Body of pancreas (tissue), 4 donors: ENCODE results near the gene KATNAL2. TPM values are rescaled to one million over a fixed set of nuclear protein-coding genes. Genes with fewer than 3 reads are reported as not detected.

Experiments used
- ATAC-seq: fragments of 150-250 bp; one replicate; pipeline ENCODE4 v1.9.1; 2016
- DNase-seq, 4 donors: peaks; one replicate each; pipeline ENCODE4 v3.0.0-alpha.2; 2019
- H3K27ac ChIP-seq, 4 donors: fragments of 200-600 bp; sonication (generic); 1 replicate in 3 of 4; 2 replicates in 1 of 4; pipeline versions ENCODE4 v1.5.1 to v1.6.1; 2016 to 2019; ENCODE audit warnings: mild to moderate bottlenecking in 1 of 4, mixed read lengths in 1 of 4, moderate library complexity in 1 of 4
- H3K27me3 ChIP-seq, 2 donors: fragments of 200-600 bp; sonication (generic); one replicate each; pipeline ENCODE4 v1.6.0; 2016; ENCODE audit warnings: mild to moderate bottlenecking in 1 of 2
- H3K36me3 ChIP-seq, 2 donors: fragments of 200-600 bp; sonication (generic); replicated peaks in 1 of 2; 2 replicates each; pipeline ENCODE4 v1.5.1; 2016; ENCODE audit warnings: low read depth in 2 of 2; ENCODE audit not compliant: insufficient read depth in 1 of 2
- H3K4me1 ChIP-seq: fragments of 200-600 bp; sonication (generic); one replicate; pipeline ENCODE4 v1.6.0; 2016
- H3K4me3 ChIP-seq, 2 donors: fragments of 200-600 bp; sonication (generic); 1 replicate in 1 of 2; 2 replicates in 1 of 2; pipeline ENCODE4 v1.5.1; 2016 to 2019
- H3K9me3 ChIP-seq, 3 donors: fragments of 200-600 bp; sonication (generic); 1 replicate in 2 of 3; 2 replicates in 1 of 3; pipeline ENCODE4 v1.5.1; 2016
- POLR2A ChIP-seq, 3 donors: fragments of 450-650 bp; IDR thresholded peaks; one replicate each; pipeline ENCODE4 v1.6.1; 2016; ENCODE audit warnings: antibody characterized with exemption in 3 of 3, mild to moderate bottlenecking in 2 of 3
- WGBS, 2 donors: methylation state at CpG; one replicate each; pipeline ENCODE4 v1.1.5; 2017; 5-methylcytosine and 5-hydroxymethylcytosine counted together
- intact Hi-C: fragments of 100-400 bp; cut with DNase I; formaldehyde crosslinking; loops from one replicate; pipeline ENCODE4 v1.15.1; 2023
- total RNA-seq, 2 donors: library from RNA; depleted of rRNA; stranded (reverse); fragments of >200 nt; gene quantifications; one replicate each; pipeline ENCODE4 v1.1.0, GENCODE V29; 2016
- TF ChIP-seq, protein P1 (sequence below), 7 experiments: fragments of 450-650 bp in 4 of 7; fragments of 200-600 bp in 3 of 7; sonication (generic) in 3 of 7; IDR thresholded peaks; one replicate each; pipeline ENCODE4 v1.5.1; 2016 to 2019; ENCODE audit warnings: antibody characterized with exemption in 7 of 7

The KATNAL2 gene
- total RNA-seq, 2 donors from 2014 or later, result 1.8 to 12.2 TPM

DNA sequence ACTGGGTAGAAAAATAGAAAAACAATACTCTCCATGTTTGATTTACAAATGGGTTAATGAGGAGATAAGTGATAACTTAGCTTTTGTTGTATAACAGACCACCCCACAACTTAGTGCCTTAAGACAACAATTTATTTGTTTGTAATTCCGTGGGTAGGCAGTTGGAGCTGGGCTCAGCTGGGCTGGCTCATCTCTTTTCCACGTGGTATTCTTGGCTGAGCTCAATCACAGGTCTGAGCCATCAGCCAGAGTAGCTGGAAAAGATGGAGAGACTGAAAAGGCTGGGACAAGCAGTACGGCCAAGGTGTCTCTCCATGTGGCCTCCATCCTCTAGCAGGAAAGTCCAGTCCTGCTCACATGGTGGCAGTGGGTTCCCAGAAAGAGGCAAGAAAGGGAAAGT is 150.2 kb downstream of the KATNAL2 start:
- Histone ChIP-seq H3K36me3 (no peaks in the 10 kb centered on the region), H3K9me3 (no peaks in the 10 kb centered on the region), H3K27ac (no peak overlapping the region), H3K27me3 (no peaks in the 10 kb centered on the region), H3K4me3 (no peak overlapping the region), H3K4me1 (no peaks in the 10 kb centered on the region)
- ATAC-seq (no peak), DNase-seq (no peak)
- intact Hi-C loops, result no loop called here
- no peak for TF ChIP-seq POLR2A (IDR thresholded peaks at IDR 0.05)
- TF ChIP-seq, protein P1, sequence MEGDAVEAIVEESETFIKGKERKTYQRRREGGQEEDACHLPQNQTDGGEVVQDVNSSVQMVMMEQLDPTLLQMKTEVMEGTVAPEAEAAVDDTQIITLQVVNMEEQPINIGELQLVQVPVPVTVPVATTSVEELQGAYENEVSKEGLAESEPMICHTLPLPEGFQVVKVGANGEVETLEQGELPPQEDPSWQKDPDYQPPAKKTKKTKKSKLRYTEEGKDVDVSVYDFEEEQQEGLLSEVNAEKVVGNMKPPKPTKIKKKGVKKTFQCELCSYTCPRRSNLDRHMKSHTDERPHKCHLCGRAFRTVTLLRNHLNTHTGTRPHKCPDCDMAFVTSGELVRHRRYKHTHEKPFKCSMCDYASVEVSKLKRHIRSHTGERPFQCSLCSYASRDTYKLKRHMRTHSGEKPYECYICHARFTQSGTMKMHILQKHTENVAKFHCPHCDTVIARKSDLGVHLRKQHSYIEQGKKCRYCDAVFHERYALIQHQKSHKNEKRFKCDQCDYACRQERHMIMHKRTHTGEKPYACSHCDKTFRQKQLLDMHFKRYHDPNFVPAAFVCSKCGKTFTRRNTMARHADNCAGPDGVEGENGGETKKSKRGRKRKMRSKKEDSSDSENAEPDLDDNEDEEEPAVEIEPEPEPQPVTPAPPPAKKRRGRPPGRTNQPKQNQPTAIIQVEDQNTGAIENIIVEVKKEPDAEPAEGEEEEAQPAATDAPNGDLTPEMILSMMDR (IDR thresholded peaks at IDR 0.05), result no peak
- WGBS, 2 donors, result 61 to 66% methylated on average over 3 of the region's 3 CpGs

DNA sequence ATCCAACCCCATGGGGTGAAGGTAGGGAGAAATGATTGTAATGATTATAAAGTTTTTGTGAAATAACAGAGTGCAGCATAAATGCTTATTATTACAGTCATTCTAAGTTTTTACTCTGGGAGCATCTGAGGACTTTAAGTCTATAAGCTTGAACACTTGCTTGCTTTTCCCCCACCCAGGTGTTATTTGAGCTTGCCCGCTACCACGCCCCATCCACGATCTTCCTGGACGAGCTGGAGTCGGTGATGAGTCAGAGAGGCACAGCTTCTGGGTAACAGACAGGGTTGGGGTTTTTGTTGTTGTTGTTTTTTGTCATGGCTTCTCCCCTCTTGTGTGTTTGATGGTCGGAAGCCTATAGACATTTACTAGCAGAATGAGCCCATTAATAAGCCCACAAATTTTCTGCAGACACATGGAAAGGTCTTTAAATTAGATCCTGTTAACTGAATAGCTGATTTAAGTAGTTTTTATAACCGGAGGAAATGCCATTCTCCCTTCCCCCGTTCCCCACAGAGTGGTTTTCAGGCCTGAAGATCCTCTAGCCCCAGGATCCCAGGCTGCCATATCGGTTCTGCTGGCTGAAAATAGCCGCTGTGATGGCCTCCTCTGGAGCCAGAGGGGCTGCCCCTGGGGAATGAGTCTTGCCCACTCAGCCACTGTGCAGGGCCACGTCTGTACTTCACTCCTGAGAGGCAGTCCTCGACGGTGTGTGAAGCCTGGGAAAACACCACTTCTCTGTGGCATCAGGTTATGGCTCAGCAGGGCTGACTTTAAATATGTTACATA is 157.9 kb downstream of the KATNAL2 start:
- intact Hi-C loops, result no loop called here
- WGBS, 2 donors, result 70 to 87% methylated on average over 12 to 13 of the region's 13 CpGs
- no peak for ATAC-seq

DNA sequence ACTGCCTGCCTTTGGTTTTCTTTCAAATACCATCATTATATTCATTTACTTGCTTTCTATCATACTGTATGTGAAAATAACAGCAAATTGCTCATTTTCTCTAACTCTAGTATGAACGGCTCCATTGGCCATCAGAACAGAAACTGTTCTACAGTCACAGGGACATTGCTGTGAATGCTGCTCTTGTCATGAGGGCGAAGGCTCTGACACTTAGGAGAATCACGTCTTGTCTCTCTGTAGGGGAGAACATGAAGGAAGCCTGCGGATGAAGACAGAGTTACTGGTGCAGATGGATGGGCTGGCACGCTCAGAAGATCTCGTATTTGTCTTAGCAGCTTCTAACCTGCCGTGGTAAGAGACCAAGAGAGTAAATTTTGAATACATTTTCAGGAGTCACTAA is 159.7 kb downstream of the KATNAL2 start:
- no peak overlapping the region for H3K4me3 ChIP-seq
- TF ChIP-seq, protein P1 (IDR thresholded peaks at IDR 0.05), result no peak
- TF ChIP-seq POLR2A (IDR thresholded peaks at IDR 0.05), result no peak
- H3K27me3 ChIP-seq, result no peaks in the 10 kb centered on the region
- 82 to 88% methylated on average over 7 of the region's 7 CpGs for WGBS, 2 donors
- H3K27ac ChIP-seq, result no peak overlapping the region
- no peak for DNase-seq
- H3K36me3 ChIP-seq, result no peaks in the 10 kb centered on the region
- no peaks in the 10 kb centered on the region for H3K9me3 ChIP-seq
- no peak for ATAC-seq
- intact Hi-C loops, result no loop called here
- no peaks in the 10 kb centered on the region for H3K4me1 ChIP-seq

More for the DNA sequence above, 157.9 kb downstream of the KATNAL2 start:
- Histone ChIP-seq H3K36me3 (no peaks in the 10 kb centered on the region), H3K27me3 (no peaks in the 10 kb centered on the region), H3K9me3 (no peaks in the 10 kb centered on the region), H3K4me1 (no peaks in the 10 kb centered on the region), H3K27ac (no peak overlapping the region), H3K4me3 (no peak overlapping the region)
- TF ChIP-seq, protein P1 (IDR thresholded peaks at IDR 0.05), result no peak
- TF ChIP-seq POLR2A (IDR thresholded peaks at IDR 0.05), result no peak
- DNase-seq, result no peak

DNA sequence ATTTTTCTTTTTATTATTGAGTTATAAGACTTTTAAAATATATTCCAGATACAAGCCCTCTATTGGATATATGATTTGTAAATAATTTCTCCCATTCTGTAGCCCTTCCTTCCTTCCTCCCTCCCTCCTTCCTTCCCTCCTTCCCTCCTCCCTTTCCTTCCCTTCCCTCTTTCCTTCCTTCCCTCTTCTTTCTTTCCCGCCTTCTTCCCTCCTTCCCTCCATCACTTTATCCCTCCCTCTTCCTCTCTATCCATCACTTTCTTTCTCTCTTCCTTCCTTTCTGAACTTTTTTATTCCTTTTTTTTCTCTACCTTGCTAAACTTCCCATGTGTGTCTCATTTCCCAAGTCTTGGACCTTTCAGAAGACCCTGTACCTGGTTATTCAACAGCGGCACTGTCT is 163.5 kb downstream of the KATNAL2 start:
- DNase-seq (no peak), ATAC-seq (no peak)
- intact Hi-C loops, result no loop called here
- H3K27ac ChIP-seq, result no peak overlapping the region
- no peaks in the 10 kb centered on the region for H3K36me3 ChIP-seq
- no peaks in the 10 kb centered on the region for H3K27me3 ChIP-seq
- no peaks in the 10 kb centered on the region for H3K9me3 ChIP-seq
- TF ChIP-seq, protein P1 (IDR thresholded peaks at IDR 0.05), result no peak
- no peak for TF ChIP-seq POLR2A (IDR thresholded peaks at IDR 0.05)
- H3K4me1 ChIP-seq, result no peaks in the 10 kb centered on the region
- 84 to 97% methylated on average over 2 of the region's 2 CpGs for whole genome bisulfite sequencing, 2 donors
- no peak overlapping the region for H3K4me3 ChIP-seq

DNA sequence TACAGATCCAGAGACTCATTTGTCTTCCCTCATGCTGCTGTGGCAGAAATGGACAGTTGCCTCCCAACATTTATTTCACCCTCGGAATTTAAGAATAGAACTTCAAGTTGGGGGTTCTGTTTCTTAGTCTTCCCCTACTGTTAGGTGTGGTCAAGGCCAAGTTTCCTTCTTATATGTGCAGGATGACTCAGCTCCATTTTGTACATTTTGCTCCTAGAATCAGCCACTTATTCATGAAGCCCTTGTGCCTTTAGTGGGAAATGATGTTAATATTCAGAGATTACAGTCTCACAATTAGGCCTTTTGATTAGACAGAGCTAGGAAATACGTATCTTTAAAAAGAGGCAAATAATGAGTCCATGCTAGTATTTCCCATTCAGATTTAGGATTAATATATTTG is 164.2 kb downstream of the KATNAL2 start:
- no peak for DNase-seq
- 70 to 80% methylated on average over 2 of the region's 2 CpGs for WGBS, 2 donors
- Histone ChIP-seq H3K4me1 (no peaks in the 10 kb centered on the region), H3K27me3 (no peaks in the 10 kb centered on the region), H3K36me3 (no peaks in the 10 kb centered on the region), H3K27ac (no peak overlapping the region), H3K9me3 (no peaks in the 10 kb centered on the region), H3K4me3 (no peak overlapping the region)
- TF ChIP-seq, protein P1 (IDR thresholded peaks at IDR 0.05), result no peak
- TF ChIP-seq POLR2A (IDR thresholded peaks at IDR 0.05), result no peak
- ATAC-seq, result no peak
- intact Hi-C loops, result no loop called here
